ENCODE measurements around the gene HTT. TPM values are rescaled to one million over a fixed set of nuclear protein-coding genes. Genes with fewer than 3 reads are reported as not detected.

Gene HTT
- 25.9 TPM for total RNA-seq
- long read RNA-seq, partial matches to known transcripts, result 5 of 14 reads
- long read RNA-seq, other reads (novel, unspliced or antisense), result 9 of 14 reads

DNA sequence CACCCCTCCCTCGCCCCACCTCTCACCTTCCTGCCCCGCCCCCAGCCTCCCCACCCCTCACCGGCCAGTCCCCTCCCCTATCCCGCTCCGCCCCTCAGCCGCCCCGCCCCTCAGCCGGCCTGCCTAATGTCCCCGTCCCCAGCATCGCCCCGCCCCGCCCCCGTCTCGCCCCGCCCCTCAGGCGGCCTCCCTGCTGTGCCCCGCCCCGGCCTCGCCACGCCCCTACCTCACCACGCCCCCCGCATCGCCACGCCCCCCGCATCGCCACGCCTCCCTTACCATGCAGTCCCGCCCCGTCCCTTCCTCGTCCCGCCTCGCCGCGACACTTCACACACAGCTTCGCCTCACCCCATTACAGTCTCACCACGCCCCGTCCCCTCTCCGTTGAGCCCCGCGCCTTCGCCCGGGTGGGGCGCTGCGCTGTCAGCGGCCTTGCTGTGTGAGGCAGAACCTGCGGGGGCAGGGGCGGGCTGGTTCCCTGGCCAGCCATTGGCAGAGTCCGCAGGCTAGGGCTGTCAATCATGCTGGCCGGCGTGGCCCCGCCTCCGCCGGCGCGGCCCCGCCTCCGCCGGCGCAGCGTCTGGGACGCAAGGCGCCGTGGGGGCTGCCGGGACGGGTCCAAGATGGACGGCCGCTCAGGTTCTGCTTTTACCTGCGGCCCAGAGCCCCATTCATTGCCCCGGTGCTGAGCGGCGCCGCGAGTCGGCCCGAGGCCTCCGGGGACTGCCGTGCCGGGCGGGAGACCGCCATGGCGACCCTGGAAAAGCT lies at the start of gene HTT, which contains the start of gene HTT-AS:
HTT (plus strand) TSS at position 604 of the 768 bp plus-strand sequence; CDS start at position 749, 145 bp downstream.
HTT-AS (minus strand) TSS at position 461 of the 768 bp plus-strand sequence.
- DNase-seq (peak; percentile 98), ATAC-seq (peak; percentile 91)
- intact Hi-C loops (cut with micrococcal nuclease), result no loop called here

DNA sequence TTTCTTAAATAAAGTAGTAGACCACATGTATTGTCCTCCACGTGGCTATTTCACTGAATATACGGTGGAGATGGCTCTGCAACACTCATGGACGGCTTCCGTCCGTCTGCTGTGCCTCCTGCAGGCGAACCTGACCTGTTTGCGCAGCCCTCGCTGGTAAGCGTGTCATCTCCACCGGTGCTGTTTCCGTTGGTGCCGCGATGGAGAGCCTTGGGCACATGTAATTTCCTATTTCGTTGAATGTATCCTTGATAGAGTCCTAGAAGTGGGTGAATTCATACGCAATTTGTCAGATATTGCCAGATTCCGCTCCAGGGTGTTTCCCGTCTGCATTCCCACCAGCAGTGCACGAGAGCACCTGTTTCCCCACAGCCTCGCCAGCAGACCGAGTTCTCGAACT lies 48.6 kb upstream of the HTT start:
- intact Hi-C loops (cut with micrococcal nuclease), result no loop called here
- ATAC-seq, result no peak
- no peak for DNase-seq

GRCh38 chr4:3026540-3026939 lies 47.9 kb upstream of the HTT start:
- intact Hi-C loops (cut with micrococcal nuclease), result no loop called here
- DNase-seq (no peak), ATAC-seq (no peak)

GRCh38 chr4:3029464-3029863 lies 45.0 kb upstream of the HTT start:
- intact Hi-C loops (cut with micrococcal nuclease), result no loop called here
- DNase-seq, result no peak
- no peak for ATAC-seq

- DNase-seq (no peak), ATAC-seq (no peak)
- intact Hi-C loops (cut with micrococcal nuclease), result loop anchor here (10.0 kb wide), 1 partner anchor 56 kb away; no protein-coding TSS in a partner anchor
Measured at GRCh38 chr4:3030566-3031356, 43.7 kb upstream of the HTT start.

DNA sequence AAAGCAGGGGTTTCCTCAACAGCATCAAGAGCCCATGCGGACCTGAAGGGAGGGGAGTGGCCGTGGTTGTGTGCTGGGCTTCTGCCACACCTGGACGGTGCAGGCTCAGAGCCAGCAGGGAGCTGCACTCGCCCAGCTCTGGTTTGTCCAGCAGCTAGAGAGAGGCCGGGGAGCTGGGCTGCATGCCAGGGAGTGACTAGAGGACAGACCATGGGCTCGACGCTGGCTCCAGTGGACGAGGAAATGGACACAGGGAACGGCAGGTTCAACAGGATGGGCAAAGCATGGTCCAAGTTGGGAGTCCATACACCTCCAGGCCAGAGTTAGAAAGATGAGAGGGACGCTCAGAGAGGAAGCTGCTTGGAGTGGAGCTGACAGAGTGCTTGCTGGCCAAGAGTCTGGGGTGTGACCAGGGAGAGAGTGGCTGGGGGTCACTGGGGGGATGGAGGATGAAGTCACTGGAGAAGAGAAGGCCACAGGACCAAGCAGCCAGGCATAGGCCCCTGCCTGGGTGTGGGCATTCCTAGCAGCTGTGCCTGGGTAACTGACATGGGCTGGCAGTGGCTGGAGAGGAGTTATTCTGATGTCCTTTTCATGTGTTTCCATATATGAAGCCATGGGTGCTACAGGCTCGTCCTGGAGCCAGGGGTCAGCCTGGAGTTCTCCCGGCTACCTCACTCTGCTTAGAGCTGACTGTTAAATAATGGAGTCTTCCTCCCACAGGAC lies 43.0 kb upstream of the HTT start:
- peak; percentile 17 for ATAC-seq
- intact Hi-C loops (cut with micrococcal nuclease), result loop anchor here (10.0 kb wide), 1 partner anchor 57 kb away; no protein-coding TSS in a partner anchor
- DNase-seq, result peak; percentile 49

- DNase-seq (no peak), ATAC-seq (no peak)
- intact Hi-C loops (cut with micrococcal nuclease), result loop anchor here (10.0 kb wide), 1 partner anchor 59 kb away; no protein-coding TSS in a partner anchor
Measured at GRCh38 chr4:3034231-3034630, 40.2 kb upstream of the HTT start.

DNA sequence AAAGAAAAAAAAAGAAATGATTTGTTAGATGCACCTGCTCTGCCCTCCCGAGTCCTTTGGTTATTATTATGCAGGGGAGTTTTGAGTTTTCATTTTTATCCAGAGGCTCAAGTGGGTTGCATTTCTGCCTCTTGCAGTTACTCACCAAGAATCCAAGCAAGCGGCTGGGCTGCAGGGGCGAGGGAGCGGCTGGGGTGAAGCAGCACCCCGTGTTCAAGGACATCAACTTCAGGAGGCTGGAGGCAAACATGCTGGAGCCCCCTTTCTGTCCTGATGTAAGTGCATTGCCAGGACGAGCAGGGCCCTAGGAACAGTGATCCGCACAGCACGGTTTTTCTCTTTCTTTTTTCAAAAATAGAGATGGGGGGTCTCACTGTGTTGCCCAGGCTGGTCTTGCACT lies 39.2 kb upstream of the HTT start:
- DNase-seq, result no peak
- no peak for ATAC-seq
- intact Hi-C loops (cut with micrococcal nuclease), result loop anchor here (10.0 kb wide), 1 partner anchor 60 kb away; no protein-coding TSS in a partner anchor

GRCh38 chr4:3035674-3036073 lies 38.8 kb upstream of the HTT start:
- ATAC-seq, result no peak

GRCh38 chr4:3036131-3036952 lies 38.1 kb upstream of the HTT start:
- intact Hi-C loops (cut with micrococcal nuclease), result loop anchor here (10.0 kb wide), 1 partner anchor 62 kb away; no protein-coding TSS in a partner anchor
- ATAC-seq, result no peak
- no peak for DNase-seq

More at GRCh38 chr4:3035674-3036073, 38.8 kb upstream of the HTT start:
- intact Hi-C loops (cut with micrococcal nuclease), result loop anchor here (10.0 kb wide), 1 partner anchor 61 kb away; no protein-coding TSS in a partner anchor
- no peak for DNase-seq

GRCh38 chr4:3037957-3038461 lies 36.5 kb upstream of the HTT start:
- DNase-seq, result peak; percentile 87
- peak; percentile 70 for ATAC-seq
- intact Hi-C loops (cut with micrococcal nuclease), result loop anchor here (10.0 kb wide), 1 partner anchor 63 kb away; no protein-coding TSS in a partner anchor

DNA sequence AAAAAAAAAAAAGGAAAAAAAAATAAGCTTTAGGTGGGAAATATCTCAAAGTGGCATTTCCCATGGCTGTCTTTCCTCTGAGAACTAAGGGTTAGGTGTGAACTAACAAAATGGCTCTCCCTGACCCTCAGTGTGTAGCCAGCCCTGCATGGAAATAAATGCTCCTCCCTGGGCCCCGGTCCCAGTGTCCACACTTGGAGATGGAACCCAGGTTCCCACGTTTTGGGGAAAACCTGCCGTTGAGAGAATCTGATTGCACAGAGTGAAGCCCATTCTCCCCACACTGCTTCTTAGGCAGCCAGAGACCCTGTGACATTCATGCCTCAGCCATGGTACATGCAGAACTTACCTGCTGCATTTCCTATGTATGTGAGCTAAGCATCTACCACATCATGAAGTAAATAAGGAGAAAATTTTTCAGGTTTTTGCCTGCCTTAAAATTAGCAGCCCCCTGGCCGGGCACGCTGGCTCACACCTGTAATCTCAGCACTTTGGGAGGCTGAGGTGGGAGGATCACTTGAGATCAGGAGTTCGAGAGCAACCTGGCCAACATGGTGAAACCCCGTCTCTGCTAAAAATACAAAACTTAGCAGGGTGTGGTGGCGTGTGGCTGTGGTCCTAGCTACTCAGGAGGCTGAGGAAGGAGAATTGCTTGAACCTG lies 34.6 kb upstream of the HTT start:
- DNase-seq, result no peak
- intact Hi-C loops (cut with micrococcal nuclease), result loop anchor here (10.0 kb wide), 1 partner anchor 65 kb away; no protein-coding TSS in a partner anchor
- no peak for ATAC-seq

DNA sequence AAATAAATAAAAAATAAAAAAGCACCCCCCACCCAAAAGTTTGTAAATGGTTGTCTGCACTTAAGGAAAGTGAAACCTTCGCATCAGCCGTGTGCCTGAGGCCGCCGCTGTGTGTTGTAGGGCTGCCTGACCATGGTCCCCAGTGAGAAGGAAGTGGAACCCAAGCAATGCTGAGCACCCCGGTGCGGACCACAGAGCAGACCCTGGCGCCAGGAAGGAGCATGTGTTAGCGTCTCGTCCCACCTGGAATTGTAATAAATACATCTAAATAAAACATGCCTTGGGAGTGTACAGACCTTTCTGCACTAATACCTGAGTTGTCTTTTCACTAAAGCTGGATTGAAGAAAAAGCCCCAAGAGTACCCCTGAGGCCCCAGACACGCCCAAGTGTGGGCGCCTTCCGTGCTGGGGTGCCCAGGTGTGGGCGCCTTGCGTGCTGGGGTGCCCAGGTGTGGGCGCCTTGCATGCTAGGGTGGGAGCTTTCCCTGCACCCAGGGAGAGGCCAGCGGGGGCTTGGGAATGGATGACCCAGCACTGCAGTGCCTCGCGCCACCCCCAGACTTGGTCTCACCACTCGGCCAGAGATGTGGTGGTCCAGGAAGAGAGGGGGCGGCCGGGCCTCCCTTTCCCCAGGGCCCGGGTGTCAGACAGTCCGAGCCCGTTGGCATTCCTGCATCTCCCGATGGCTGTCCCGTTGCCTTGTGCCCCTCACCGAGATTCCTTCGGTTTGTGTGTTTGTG lies 33.9 kb upstream of the HTT start:
- ATAC-seq, result no peak
- intact Hi-C loops (cut with micrococcal nuclease), result no loop called here

DNA sequence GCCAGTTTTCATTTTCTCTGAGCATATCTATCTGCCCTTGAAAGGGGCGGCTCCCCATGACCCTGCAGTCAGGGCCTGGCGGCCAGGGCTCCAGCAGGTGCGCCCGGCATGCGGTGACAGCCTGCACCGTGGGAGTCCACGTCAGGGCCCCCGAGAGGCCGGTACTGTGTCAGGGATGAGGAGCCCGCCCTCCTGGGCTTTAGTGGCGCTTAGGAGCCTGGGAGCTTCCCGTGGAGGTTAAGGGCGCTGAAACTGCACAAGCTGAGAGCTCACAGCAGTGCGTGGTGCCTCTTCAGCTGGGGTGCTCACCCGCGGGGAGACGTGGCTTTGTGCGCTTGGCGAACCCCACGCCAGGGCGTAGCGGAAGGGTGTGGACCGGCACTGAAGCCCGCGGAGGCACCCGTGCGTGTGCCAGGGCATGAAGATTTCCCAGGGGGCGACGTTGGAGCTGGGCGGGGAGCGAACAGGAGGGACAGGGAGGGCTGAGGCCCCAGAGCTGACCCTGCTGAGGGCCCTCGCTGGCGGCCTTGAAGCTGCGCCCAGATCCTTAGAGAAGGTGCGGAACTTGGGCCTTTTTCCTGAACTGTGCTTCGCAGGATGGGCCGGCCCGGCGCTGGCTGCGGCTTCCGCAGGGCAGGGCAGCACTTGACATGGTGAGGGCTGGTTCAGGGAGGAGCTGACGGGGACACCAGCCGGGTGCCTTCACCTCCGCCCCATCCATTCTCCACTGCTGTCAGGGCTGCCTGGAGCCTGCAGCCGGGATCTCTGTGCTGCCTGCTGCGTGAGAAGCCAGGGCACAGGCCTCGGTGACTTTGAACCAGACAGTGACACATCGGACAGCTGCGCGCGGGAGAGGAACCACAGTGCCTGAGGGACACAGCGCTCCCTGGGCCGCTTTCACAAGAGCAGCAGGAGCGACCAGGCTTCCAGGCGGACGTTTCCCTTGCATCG lies 33.0 kb upstream of the HTT start:
- peak; percentile 75 for DNase-seq
- ATAC-seq, result peak; percentile 59
- intact Hi-C loops (cut with micrococcal nuclease), result no loop called here

More for the DNA sequence above, 33.9 kb upstream of the HTT start:
- DNase-seq, result no peak

- ATAC-seq (no peak), DNase-seq (no peak)
- intact Hi-C loops (cut with micrococcal nuclease), result no loop called here
Measured at GRCh38 chr4:3042226-3042625, 32.3 kb upstream of the HTT start.

All from left ventricle myocardium superior (tissue), 1 donor.